HEK293T (cell line): ENCODE measurements around the gene TMEM178B.

Experiments
- ARNT ChIP-seq: fragments of 450-650 bp; IDR thresholded peaks from 2 replicates; pipeline ENCODE4 v1.6.1; 2017; ENCODE audit warnings: mild to moderate bottlenecking
- BHLHE40 ChIP-seq: fragments of 450-650 bp; IDR thresholded peaks from 2 replicates; pipeline ENCODE4 v1.6.1; 2016; ENCODE audit warnings: mild to moderate bottlenecking, moderate library complexity, borderline replicate concordance
- CTBP1 ChIP-seq: fragments of 450-650 bp; IDR thresholded peaks from 2 replicates; pipeline ENCODE4 v1.6.1; 2016; ENCODE audit warnings: borderline replicate concordance
- ELF4 ChIP-seq: fragments of 450-650 bp; IDR thresholded peaks from 2 replicates; pipeline ENCODE4 v1.6.1; 2017; ENCODE audit warnings: antibody characterized with exemption
- FOXA1 ChIP-seq: fragments of 450-650 bp; IDR thresholded peaks from 2 replicates; pipeline ENCODE4 v1.6.1; 2016; ENCODE audit warnings: mild to moderate bottlenecking
- FOXK2 ChIP-seq: fragments of 450-650 bp; IDR thresholded peaks from 2 replicates; pipeline ENCODE4 v1.6.1; 2016; ENCODE audit warnings: mild to moderate bottlenecking
- FOXM1 ChIP-seq: fragments of 450-650 bp; IDR thresholded peaks from 2 replicates; pipeline ENCODE4 v1.6.1; 2017; ENCODE audit warnings: mild to moderate bottlenecking, borderline replicate concordance
- L3MBTL2 ChIP-seq: fragments of 450-650 bp; conservative IDR thresholded peaks from 2 replicates; pipeline ENCODE4 v1.6.1; 2016; ENCODE audit warnings: mild to moderate bottlenecking
- NFRKB ChIP-seq: fragments of 450-650 bp; IDR thresholded peaks from 2 replicates; pipeline ENCODE4 v1.6.1; 2016; ENCODE audit warnings: mild to moderate bottlenecking, moderate library complexity
- SP1 ChIP-seq: fragments of 450-650 bp; IDR thresholded peaks from 2 replicates; pipeline ENCODE4 v1.6.1; 2017
- SUZ12 ChIP-seq: fragments of 450-650 bp; IDR thresholded peaks from 2 replicates; pipeline ENCODE4 v1.6.1; 2016; ENCODE audit warnings: mild to moderate bottlenecking
- TARDBP ChIP-seq: fragments of 450-650 bp; IDR thresholded peaks from 2 replicates; pipeline ENCODE4 v1.6.1; 2016
- ZNF384 ChIP-seq: fragments of 450-650 bp; IDR thresholded peaks from 2 replicates; pipeline ENCODE4 v1.6.1; 2016

- TF ChIP-seq SP1 (no peak), FOXK2 (no peak), TARDBP (no peak), ARNT (no peak), BHLHE40 (no peak), ZNF384 (no peak), FOXM1 (no peak), NFRKB (no peak), FOXA1 (no peak), ELF4 (no peak), L3MBTL2 (no peak), SUZ12 (no peak), CTBP1 (no peak)
Observed at GRCh38 chr7:141208539-141208938, 134.7 kb downstream of the TMEM178B start.
